CD8-positive, alpha-beta memory T cell (primary cell): ENCODE measurements around the gene ARID1B. TPM values are rescaled to one million over a fixed set of nuclear protein-coding genes. Genes with fewer than 3 reads are reported as not detected.
"Not testable (repeated sequence)": the region's sequence is repeated elsewhere in the genome, so short reads cannot be mapped to it uniquely, and the experiment has no call there.

Source experiments
- CTCF ChIA-PET: fragments of 350-600 bp; sonication (Branson Sonifier 250); formaldehyde crosslinking; loops from one replicate; lab custom pipeline; 2021; ENCODE audit warnings: antibody characterized with exemption; lab: Charles Lee
- POLR2A ChIA-PET: fragments of 350-600 bp; sonication (Branson Sonifier 250); formaldehyde crosslinking; loops from one replicate; lab custom pipeline; 2021; ENCODE audit warnings: antibody characterized with exemption; lab: Charles Lee
- DNase-seq, 5 donors: peaks; one replicate each; pipeline versions ENCODE4 v3.0.0 to v3.0.0-alpha.2; 2020 to 2022; ENCODE audit warnings: mixed read lengths in 1 of 5
- H3K27ac ChIP-seq: one replicate; pipeline ENCODE4 v1.7.0; 2013; ENCODE audit warnings: low read depth, mild to moderate bottlenecking, low read length, moderate library complexity
- H3K27me3 ChIP-seq: 2 replicates; pipeline ENCODE4 v1.7.0; 2013; ENCODE audit warnings: low read length, mild to moderate bottlenecking; ENCODE audit not compliant: insufficient read depth, poor library complexity, severe bottlenecking
- H3K36me3 ChIP-seq: 2 replicates; pipeline ENCODE4 v1.7.0; 2013; ENCODE audit warnings: mild to moderate bottlenecking, low read length, moderate library complexity; ENCODE audit not compliant: insufficient read depth
- H3K4me1 ChIP-seq: 2 replicates; pipeline ENCODE4 v1.7.0; 2013; ENCODE audit warnings: mild to moderate bottlenecking, low read length, moderate library complexity; ENCODE audit not compliant: insufficient read depth
- H3K4me3 ChIP-seq: 2 replicates; pipeline ENCODE4 v1.7.0; 2013; ENCODE audit warnings: mild to moderate bottlenecking, low read length
- H3K9me3 ChIP-seq: 2 replicates; pipeline ENCODE4 v1.7.0; 2013; ENCODE audit warnings: mild to moderate bottlenecking, low read length
- H3K27ac Mint-ChIP-seq, 8 donors: one replicate each; pipeline ENCODE4 v1.8.0; 2020 to 2021; ENCODE audit warnings: mixed read lengths in 8 of 8, mild to moderate bottlenecking in 6 of 8, inconsistent platforms in 3 of 8, moderate library complexity in 3 of 8
- H3K27me3 Mint-ChIP-seq, 2 donors: one replicate each; pipeline ENCODE4 v1.8.0; 2020 to 2021; ENCODE audit warnings: mixed read lengths in 2 of 2, mild to moderate bottlenecking in 1 of 2, moderate library complexity in 1 of 2
- H3K36me3 Mint-ChIP-seq, 3 donors: one replicate each; pipeline ENCODE4 v1.8.0; 2020 to 2021; ENCODE audit warnings: mixed read lengths in 3 of 3, inconsistent platforms in 1 of 3, mild to moderate bottlenecking in 1 of 3
- H3K4me1 Mint-ChIP-seq, 3 donors: one replicate each; pipeline ENCODE4 v1.8.0; 2020 to 2021; ENCODE audit warnings: mixed read lengths in 3 of 3, inconsistent platforms in 1 of 3, mild to moderate bottlenecking in 1 of 3
- H3K4me3 Mint-ChIP-seq, 7 donors: one replicate each; pipeline ENCODE4 v1.8.0; 2020 to 2021; ENCODE audit warnings: mixed read lengths in 7 of 7, mild to moderate bottlenecking in 6 of 7, moderate library complexity in 4 of 7, inconsistent platforms in 2 of 7
- H3K9me3 Mint-ChIP-seq, 5 donors: one replicate each; pipeline ENCODE4 v1.8.0; 2020 to 2022; ENCODE audit warnings: mixed read lengths in 5 of 5, mild to moderate bottlenecking in 3 of 5, moderate library complexity in 2 of 5, inconsistent platforms in 1 of 5
- polyA plus RNA-seq: library from polyadenylated mRNA; unstranded; fragments of 300-500 nt; fragmentation: Illumina TruSeq; gene quantifications from one replicate; pipeline ENCODE4 v1.2.3, GENCODE V29; 2021
- total RNA-seq, 2 experiments: library from RNA; stranded (reverse); gene quantifications; one replicate each; pipeline ENCODE4 v1.2.3, GENCODE V29; 2021

Gene ARID1B
- total and polyA plus RNA-seq, 3 experiments from 2014 or later: 19.1 to 57.9 (median 53.0) TPM

DNA sequence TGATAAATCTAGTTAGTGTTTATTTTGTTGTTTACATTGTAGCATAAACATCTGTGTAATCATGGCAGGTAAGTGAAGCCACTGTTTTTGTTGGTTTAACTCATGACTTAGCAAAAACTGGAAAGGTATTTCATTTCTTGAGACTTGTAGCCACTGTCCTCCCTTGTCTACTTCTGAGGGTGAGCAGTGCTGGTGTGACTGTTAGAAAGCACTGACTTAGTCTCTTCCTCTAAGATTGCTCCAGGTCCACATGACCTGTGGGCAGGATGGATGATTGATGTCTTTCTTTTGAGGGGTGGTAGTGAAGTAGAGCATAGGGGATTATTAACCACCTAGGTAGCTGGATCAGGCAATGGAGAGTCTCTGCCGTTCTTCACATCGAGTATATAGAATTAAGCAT lies 203.8 kb downstream of the ARID1B start:
- ChIA-PET POLR2A (no interaction called here), CTCF (no interaction called here)
- no peaks in the 10 kb centered on the region for H3K9me3 Mint-ChIP-seq
- Histone ChIP-seq H3K4me1 (peaks cover 49% of the 10 kb centered on the region), H3K27ac (no peak overlapping the region), H3K4me3 (no peak overlapping the region), H3K27me3 (no peaks in the 10 kb centered on the region), H3K9me3 (no peaks in the 10 kb centered on the region), H3K36me3 (no peaks in the 10 kb centered on the region)
- H3K27me3 Mint-ChIP-seq: no peaks in the 10 kb centered on the region
- peak overlapping the region in 1 of 7 donors; percentile 7 for H3K4me3 Mint-ChIP-seq
- DNase-seq: no peak
- peaks cover 0 to 2% (median 0%) of the 10 kb centered on the region in 3 donors for H3K36me3 Mint-ChIP-seq
- H3K27ac Mint-ChIP-seq: peak overlapping the region in 1 of 8 donors; percentile 43
- peaks cover 83 to 95% (median 93%) of the 10 kb centered on the region in 3 donors for H3K4me1 Mint-ChIP-seq

DNA sequence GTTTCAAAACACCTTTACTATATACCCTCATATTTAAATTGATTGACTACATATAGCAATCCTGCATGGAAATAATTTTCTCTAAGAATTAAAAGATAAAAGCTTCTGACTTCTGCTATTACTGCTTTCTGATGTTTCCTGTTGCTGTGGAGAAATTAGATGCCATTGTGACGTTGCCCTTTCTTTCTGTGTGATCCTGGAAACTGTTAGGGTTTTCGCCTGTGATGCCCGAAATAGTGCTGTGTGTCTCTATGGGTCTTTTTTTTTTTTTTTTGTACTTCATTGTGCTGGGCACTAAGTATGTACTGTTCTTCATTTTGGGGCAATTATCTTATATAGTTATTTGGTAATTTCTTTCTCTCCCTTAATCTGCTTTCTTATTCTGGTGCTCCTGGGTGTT lies 205.0 kb downstream of the ARID1B start:
- Histone ChIP-seq H3K4me3 (no peak overlapping the region), H3K4me1 (peaks cover 49% of the 10 kb centered on the region), H3K36me3 (no peaks in the 10 kb centered on the region), H3K27me3 (no peaks in the 10 kb centered on the region), H3K27ac (no peak overlapping the region), H3K9me3 (no peaks in the 10 kb centered on the region)
- no peak for DNase-seq
- Mint-ChIP-seq H3K4me3 (no peak overlapping the region), H3K36me3 (peaks cover 0 to 2% (median 0%) of the 10 kb centered on the region in 3 donors), H3K4me1 (peaks cover 82 to 95% (median 93%) of the 10 kb centered on the region in 3 donors), H3K9me3 (no peaks in the 10 kb centered on the region), H3K27ac (peak overlapping the region in 2 of 8 donors; percentile 11 to 40), H3K27me3 (no peaks in the 10 kb centered on the region)
- POLR2A ChIA-PET: no interaction called here
- CTCF ChIA-PET: no interaction called here

DNA sequence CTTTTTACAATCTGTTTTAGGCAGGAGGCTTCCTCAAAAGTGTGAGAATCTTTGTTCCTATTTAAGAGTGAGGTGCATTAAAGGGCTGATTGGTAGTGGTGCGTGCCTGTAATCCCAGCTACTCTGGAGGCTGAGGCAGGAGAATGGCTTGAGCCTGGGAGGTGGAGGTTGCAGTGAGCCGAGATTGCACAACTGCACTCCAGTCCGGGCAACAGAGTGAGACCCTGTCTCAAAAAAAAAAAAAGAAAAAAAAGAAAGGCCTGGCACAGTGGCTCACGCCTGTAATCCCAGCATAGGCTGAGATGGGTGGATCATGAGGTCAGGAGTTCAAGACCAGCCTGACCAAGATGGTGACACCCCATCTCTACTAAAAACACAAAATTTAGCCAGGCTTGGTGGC lies 205.7 kb downstream of the ARID1B start:
- H3K4me3 ChIP-seq, H3K9me3 Mint-ChIP-seq, H3K27me3 Mint-ChIP-seq, CTCF ChIA-PET, H3K9me3 ChIP-seq, H3K27me3 ChIP-seq, POLR2A ChIA-PET, DNase-seq, H3K36me3 Mint-ChIP-seq, H3K27ac ChIP-seq, H3K36me3 ChIP-seq: not testable (repeated sequence)
- H3K4me1 ChIP-seq: peaks cover 51% of the 10 kb centered on the region
- Mint-ChIP-seq H3K27ac (peak overlapping the region in 2 of 8 donors; percentile 54 to 72), H3K4me3 (peak overlapping the region in 2 of 7 donors; percentile 25 to 63), H3K4me1 (peaks cover 80 to 95% (median 92%) of the 10 kb centered on the region in 3 donors)

DNA sequence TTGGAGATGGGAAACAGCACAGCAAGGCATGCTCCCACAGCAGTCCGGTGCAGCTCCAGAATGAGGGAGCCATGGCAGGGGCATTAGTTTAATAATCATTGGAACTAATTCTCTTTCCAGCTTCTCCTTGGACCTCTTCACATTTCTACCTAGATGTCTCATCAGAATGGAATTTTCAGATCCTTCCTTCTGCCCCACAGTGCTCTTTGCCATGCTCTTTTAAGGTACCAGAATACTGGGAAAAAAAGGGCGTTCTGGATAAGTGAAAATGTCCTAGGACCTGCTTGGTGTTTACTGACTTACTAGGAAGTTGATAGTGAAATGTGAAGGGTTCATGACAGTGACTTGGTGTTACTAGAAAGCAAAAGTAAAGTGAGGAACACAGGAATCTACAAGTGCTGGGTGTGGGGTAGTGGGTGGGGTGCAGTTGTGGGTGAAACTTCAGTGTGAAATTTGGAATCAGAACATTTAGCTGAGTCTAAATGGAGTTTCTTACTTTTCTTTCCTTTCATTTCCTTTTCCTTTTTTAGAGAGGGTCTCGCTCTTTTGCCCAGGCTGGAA lies 207.1 kb downstream of the ARID1B start:
- ChIA-PET CTCF (interaction anchor here (0.8 kb wide), 1 partner anchor 37 kb away, joined by 3 read pairs; no protein-coding TSS in a partner anchor), POLR2A (no interaction called here)
- no peak overlapping the region for H3K4me3 ChIP-seq
- Mint-ChIP-seq H3K27ac (peak overlapping the region in 3 of 8 donors; percentile 4 to 79 (median 23)), H3K27me3 (no peaks in the 10 kb centered on the region), H3K4me3 (peak overlapping the region in 5 of 7 donors; percentile 6 to 60 (median 10)), H3K9me3 (no peaks in the 10 kb centered on the region), H3K36me3 (peaks cover 0 to under 1% (median 0%) of the 10 kb centered on the region in 3 donors), H3K4me1 (peaks cover 80 to 95% (median 90%) of the 10 kb centered on the region in 3 donors)
- no peaks in the 10 kb centered on the region for H3K9me3 ChIP-seq
- H3K27me3 ChIP-seq: no peaks in the 10 kb centered on the region
- H3K27ac ChIP-seq: no peak overlapping the region
- no peak for DNase-seq
- no peaks in the 10 kb centered on the region for H3K36me3 ChIP-seq
- H3K4me1 ChIP-seq: peaks cover 50% of the 10 kb centered on the region

DNA sequence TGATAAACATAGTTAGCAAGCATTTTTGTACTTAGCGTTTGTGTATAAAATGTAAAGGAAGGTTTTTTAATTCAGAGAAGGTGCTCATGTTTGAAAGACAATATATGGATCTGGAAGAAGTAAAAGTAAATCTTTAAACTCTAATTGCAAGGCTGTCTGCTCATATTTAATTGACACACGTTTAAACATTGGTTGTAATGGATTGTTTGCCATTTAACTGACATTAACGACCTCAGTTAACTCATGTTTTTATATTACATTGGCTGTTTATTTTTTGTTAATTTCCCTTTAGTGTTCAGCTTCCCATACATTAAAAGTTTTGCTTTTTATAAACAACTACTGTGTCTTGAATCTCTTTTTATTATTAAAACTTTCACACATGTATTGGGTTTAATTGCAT lies 208.1 kb downstream of the ARID1B start:
- POLR2A ChIA-PET: no interaction called here

DNA sequence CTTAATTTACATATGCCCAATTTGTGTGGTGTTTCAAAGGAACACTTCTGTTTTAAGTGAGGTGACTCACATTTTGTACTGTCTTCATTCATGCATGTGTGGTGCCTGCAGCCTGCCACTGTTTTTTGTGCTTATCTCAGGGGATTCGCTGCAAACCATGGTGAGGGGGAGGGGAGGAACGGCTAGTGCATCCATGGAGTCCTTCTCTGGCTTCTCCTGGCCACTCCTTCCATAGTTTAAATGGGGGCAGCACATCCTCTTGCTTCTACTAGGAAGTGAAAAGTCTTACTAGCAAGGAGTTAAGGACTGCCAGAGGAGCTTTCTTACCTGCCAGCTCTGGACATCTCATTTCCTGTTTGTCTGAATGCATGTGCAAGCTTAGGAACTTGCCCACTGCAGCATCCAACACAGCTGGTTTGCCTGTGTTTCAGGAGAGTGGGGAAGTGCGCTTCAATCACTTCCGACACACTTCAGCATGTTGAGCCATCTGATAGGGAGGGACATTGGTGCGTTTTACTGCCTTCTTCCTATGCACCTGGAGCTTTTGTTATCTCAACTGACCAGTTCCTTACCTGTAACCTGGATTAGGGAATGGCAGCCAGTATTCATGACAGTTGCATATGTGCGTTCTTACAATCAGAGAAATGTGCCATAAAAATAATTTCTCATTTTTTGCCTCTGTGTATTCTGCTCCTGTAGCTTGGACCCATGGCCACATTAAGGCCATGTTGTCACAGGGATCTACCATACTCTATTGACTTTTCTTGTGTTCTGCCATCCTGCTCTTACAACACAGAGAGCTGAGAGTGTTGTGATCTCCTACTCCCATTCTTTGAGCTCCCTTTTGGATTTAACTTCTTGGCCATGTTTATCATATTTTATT lies 211.3 kb downstream of the ARID1B start:
- CTCF ChIA-PET: interaction anchor here (1.0 kb wide), 1 partner anchor 13 kb away, joined by 4 read pairs; no protein-coding TSS in a partner anchor
- no peak for DNase-seq
- Histone ChIP-seq H3K9me3 (no peaks in the 10 kb centered on the region), H3K27ac (no peak overlapping the region), H3K4me3 (no peak overlapping the region), H3K36me3 (no peaks in the 10 kb centered on the region), H3K4me1 (peaks cover 34% of the 10 kb centered on the region), H3K27me3 (no peaks in the 10 kb centered on the region)
- H3K36me3 Mint-ChIP-seq: no peaks in the 10 kb centered on the region
- H3K9me3 Mint-ChIP-seq: no peaks in the 10 kb centered on the region
- no peaks in the 10 kb centered on the region for H3K27me3 Mint-ChIP-seq
- H3K4me3 Mint-ChIP-seq: no peak overlapping the region
- POLR2A ChIA-PET: interaction anchor here (0.6 kb wide), 1 partner anchor 167 kb away, joined by 5 read pairs; no protein-coding TSS in a partner anchor
- H3K27ac Mint-ChIP-seq: peak overlapping the region in 3 of 8 donors; percentile 4 to 43 (median 35)
- peaks cover 64 to 88% (median 80%) of the 10 kb centered on the region in 3 donors for H3K4me1 Mint-ChIP-seq

More for the DNA sequence above, 208.1 kb downstream of the ARID1B start:
- no peak overlapping the region for H3K4me3 ChIP-seq
- DNase-seq: no peak
- H3K27me3 ChIP-seq: no peaks in the 10 kb centered on the region
- Mint-ChIP-seq H3K36me3 (no peaks in the 10 kb centered on the region), H3K4me1 (peaks cover 83 to 96% (median 92%) of the 10 kb centered on the region in 3 donors), H3K27me3 (no peaks in the 10 kb centered on the region), H3K27ac (no peak overlapping the region), H3K4me3 (no peak overlapping the region), H3K9me3 (no peaks in the 10 kb centered on the region)
- H3K27ac ChIP-seq: no peak overlapping the region
- no peaks in the 10 kb centered on the region for H3K9me3 ChIP-seq
- peaks cover 47% of the 10 kb centered on the region for H3K4me1 ChIP-seq
- CTCF ChIA-PET: no interaction called here
- no peaks in the 10 kb centered on the region for H3K36me3 ChIP-seq

DNA sequence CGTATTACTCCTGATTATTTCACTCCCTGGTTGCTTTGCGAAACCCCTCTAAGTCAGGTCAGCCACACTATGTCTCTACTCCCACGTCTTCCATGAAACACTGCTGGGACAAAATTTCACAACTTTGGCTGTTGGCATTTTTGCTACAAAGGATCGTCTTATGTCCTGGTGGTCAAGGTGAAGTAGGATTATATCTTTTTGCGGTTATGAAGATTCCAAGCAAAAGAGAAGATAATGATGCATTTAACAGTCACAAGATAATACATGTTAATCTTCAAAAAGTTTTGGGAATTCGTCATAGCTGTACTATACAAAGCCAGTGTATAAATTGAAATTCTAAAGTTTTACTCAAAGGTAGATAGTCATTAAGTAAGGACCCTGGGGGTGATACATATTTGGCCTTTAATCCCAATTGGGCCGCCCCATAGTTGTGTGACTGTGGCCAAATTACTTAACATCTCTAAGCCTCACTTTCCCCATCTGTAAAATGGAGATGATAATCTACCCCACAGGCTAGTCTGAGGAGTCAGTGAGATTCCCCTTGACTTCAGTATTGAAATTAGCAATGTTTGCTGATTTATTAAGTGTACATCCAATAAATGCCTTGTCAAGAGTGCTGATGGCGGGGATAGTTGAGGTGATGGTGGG lies 212.1 kb downstream of the ARID1B start:
- Histone ChIP-seq H3K36me3 (no peaks in the 10 kb centered on the region), H3K27me3 (no peaks in the 10 kb centered on the region), H3K4me3 (no peak overlapping the region), H3K9me3 (no peaks in the 10 kb centered on the region), H3K27ac (no peak overlapping the region), H3K4me1 (peaks cover 27% of the 10 kb centered on the region)
- Mint-ChIP-seq H3K4me1 (peaks cover 59 to 86% (median 72%) of the 10 kb centered on the region in 3 donors), H3K9me3 (no peaks in the 10 kb centered on the region), H3K27me3 (no peaks in the 10 kb centered on the region), H3K4me3 (no peak overlapping the region), H3K36me3 (no peaks in the 10 kb centered on the region), H3K27ac (peak overlapping the region in 3 of 8 donors; percentile 0 to 71 (median 4))
- CTCF ChIA-PET: interaction anchor here (1.0 kb wide), 1 partner anchor 12 kb away, joined by 4 read pairs; no protein-coding TSS in a partner anchor
- POLR2A ChIA-PET: interaction anchor here (0.6 kb wide), 1 partner anchor 166 kb away, joined by 5 read pairs; no protein-coding TSS in a partner anchor
- DNase-seq: no peak
